Kidney capillary endothelial cell (primary cell): ENCODE measurements around the gene ATP2A1.
"Not testable (repeated sequence)": the region's sequence is repeated elsewhere in the genome, so short reads cannot be mapped to it uniquely, and the experiment has no call there.

ENCODE experiments used
- DNase-seq: peaks from one replicate; pipeline ENCODE4 v3.0.0-alpha.2; 2018; ENCODE audit warnings: low spot score

The ATP2A1 gene

GRCh38 chr16:28859326-28859725, 19.0 kb upstream of the ATP2A1 start:
- no peak for DNase-seq

- DNase-seq: no peak
These were observed 14.1 kb upstream of the ATP2A1 start for GRCh38 chr16:28863929-28864793.

- DNase-seq: no peak
These were observed 13.1 kb upstream of the ATP2A1 start for GRCh38 chr16:28865001-28865688.

GRCh38 chr16:28865722-28866453, 12.4 kb upstream of the ATP2A1 start:
- DNase-seq: no peak

- no peak for DNase-seq
These were observed 11.9 kb upstream of the ATP2A1 start for GRCh38 chr16:28866454-28866804.

GRCh38 chr16:28867241-28867640, 11.0 kb upstream of the ATP2A1 start:
- no peak for DNase-seq

GRCh38 chr16:28867646-28868045, 10.6 kb upstream of the ATP2A1 start:
- DNase-seq: not testable (repeated sequence)

- DNase-seq: no peak
These were observed 9.1 kb upstream of the ATP2A1 start for GRCh38 chr16:28869201-28869600.

GRCh38 chr16:28872952-28873351, 5.3 kb upstream of the ATP2A1 start:
- no peak for DNase-seq

- no peak for DNase-seq
These were observed 4.6 kb upstream of the ATP2A1 start for GRCh38 chr16:28873543-28874201.

GRCh38 chr16:28874406-28874805, 3.9 kb upstream of the ATP2A1 start:
- no peak for DNase-seq

GRCh38 chr16:28875134-28876018, 2.9 kb upstream of the ATP2A1 start:
- DNase-seq: no peak

- no peak for DNase-seq
These were observed 2.1 kb upstream of the ATP2A1 start for GRCh38 chr16:28876019-28876659.

GRCh38 chr16:28876973-28877654, 1.2 kb upstream of the ATP2A1 start:
- no peak for DNase-seq

GRCh38 chr16:28877655-28878000, 660 bp upstream of the ATP2A1 start:
- DNase-seq: no peak

- DNase-seq: no peak
These were observed 1.1 kb downstream of the ATP2A1 start for GRCh38 chr16:28879261-28879840.

- peak; percentile 80 for DNase-seq
These were observed 1.7 kb downstream of the ATP2A1 start for GRCh38 chr16:28879841-28880588.

GRCh38 chr16:28880589-28880915, 2.3 kb downstream of the ATP2A1 start:
- no peak for DNase-seq

GRCh38 chr16:28880955-28881354, 2.7 kb downstream of the ATP2A1 start:
- DNase-seq: no peak
